Measurements from ENCODE around the gene RGP1.

Gene RGP1

DNA sequence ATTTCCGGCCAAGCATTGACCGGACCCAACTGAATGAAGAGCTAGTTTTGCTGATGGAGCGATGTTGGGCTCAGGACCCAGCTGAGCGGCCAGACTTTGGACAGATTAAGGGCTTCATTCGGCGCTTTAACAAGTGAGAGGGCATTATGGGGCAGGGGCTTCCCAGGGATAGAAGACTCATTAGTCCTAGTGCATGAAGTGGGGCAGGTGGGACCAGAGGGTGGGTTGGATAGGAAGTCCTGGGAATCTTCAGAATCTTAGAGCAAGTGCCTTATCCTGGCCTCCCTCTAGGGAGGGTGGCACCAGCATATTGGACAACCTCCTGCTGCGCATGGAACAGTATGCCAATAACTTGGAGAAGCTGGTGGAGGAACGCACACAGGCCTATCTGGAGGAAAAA, 57.0 kb downstream of the RGP1 start:
- H3K4me3 ChIP-seq (ENCODE audit: low read depth, low read length): no peak overlapping the region
- TF ChIP-seq CTCF (IDR thresholded peaks at IDR 0.05; ENCODE audit: low read depth, low read length): no peak
- no peak for DNase-seq (ENCODE audit: low read depth, low spot score)
- in situ Hi-C loops (cut with HindIII; ENCODE audit: low sequenced_read_pairs): no loop called here
